ENCODE measurements around the gene KLF11.

The KLF11 gene

DNA sequence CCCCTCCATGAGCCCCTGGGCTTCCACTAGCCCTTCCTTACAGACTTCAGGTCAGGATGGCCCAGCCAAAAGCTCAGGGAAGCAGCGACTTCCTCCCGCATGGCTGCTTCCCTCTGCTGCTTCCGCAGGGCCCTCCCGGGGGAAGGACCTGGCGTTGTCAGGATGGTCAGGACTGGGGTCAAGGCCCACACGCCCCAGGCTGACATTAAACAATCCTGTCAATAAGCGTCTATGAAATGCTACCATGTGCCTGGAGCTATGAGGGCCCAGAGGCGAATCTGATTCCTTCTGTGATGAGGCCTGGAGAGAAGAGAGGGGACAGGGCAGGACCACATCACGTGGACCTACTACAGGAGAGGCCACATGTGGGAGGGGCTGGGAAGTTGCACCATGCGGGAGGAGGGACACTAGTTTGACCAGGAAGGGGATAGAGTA lies 19.6 kb downstream of the KLF11 start:
- TF ChIP-seq CTCF (conservative IDR thresholded peaks at IDR 0.05; ENCODE audit: low read depth) = no peak
- no peak for DNase-seq (ENCODE audit: low spot score)
- ChIA-PET POLR2A (ENCODE audit: low non-redundant PET) (no interaction called here), CTCF (interaction anchor here (1.7 kb wide), 1 partner anchor 10 kb away, joined by 7 read pairs; no protein-coding TSS in a partner anchor)
- H3K27ac ChIP-seq = no peak overlapping the region

- ChIA-PET POLR2A (ENCODE audit: low non-redundant PET) (no interaction called here), CTCF (interaction anchor here (1.7 kb wide), 1 partner anchor 9 kb away, joined by 7 read pairs; no protein-coding TSS in a partner anchor)
- no peak for DNase-seq (ENCODE audit: low spot score)
- H3K27ac ChIP-seq = no peak overlapping the region
- no peak for TF ChIP-seq CTCF (conservative IDR thresholded peaks at IDR 0.05; ENCODE audit: low read depth)
Measured at GRCh38 chr2:10063566-10063965, 20.2 kb downstream of the KLF11 start.

- CTCF ChIA-PET = interaction anchor here (0.6 to 0.7 kb wide), 4 partner anchors 41 to 295 kb away, joined by 3 to 4 read pairs (median 3); no protein-coding TSS in a partner anchor
- POLR2A ChIA-PET (ENCODE audit: low non-redundant PET) = no interaction called here
- TF ChIP-seq CTCF (conservative IDR thresholded peaks at IDR 0.05; ENCODE audit: low read depth) = no peak
- no peak for DNase-seq (ENCODE audit: low spot score)
- H3K27ac ChIP-seq = no peak overlapping the region
Measured at GRCh38 chr2:10064932-10065772, 21.8 kb downstream of the KLF11 start.

GRCh38 chr2:10065773-10066055 lies 22.4 kb downstream of the KLF11 start:
- H3K27ac ChIP-seq = no peak overlapping the region
- DNase-seq (ENCODE audit: low spot score) = no peak
- POLR2A ChIA-PET (ENCODE audit: low non-redundant PET) = no interaction called here
- CTCF ChIA-PET = interaction anchor here (0.6 to 0.7 kb wide), 3 partner anchors 74 to 296 kb away, joined by 3 to 4 read pairs (median 3); no protein-coding TSS in a partner anchor
- TF ChIP-seq CTCF (conservative IDR thresholded peaks at IDR 0.05; ENCODE audit: low read depth) = no peak

DNA sequence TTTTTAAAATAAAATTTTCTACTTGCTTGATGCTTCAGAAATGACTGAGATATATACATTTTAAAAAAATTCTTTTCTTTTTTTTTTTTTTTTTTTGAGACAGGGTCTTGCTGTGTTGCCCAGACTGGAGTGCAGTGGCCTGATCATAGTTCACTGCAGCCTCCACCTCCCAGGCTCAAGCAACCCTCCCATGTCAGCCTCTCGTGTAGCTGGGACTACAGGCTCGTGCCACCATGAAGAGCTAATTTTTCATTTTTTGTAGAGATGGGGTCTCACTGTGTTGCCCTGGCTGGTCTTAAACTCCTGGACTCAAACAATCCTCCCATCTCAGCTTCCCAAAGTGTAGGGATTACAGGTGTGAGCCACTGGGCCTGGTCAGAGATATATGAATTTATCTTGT lies 24.0 kb downstream of the KLF11 start:
- ChIA-PET POLR2A (ENCODE audit: low non-redundant PET) (no interaction called here), CTCF (interaction anchor here (0.6 kb wide), 1 partner anchor 30 kb away, joined by 4 read pairs; no protein-coding TSS in a partner anchor)
- no peak for TF ChIP-seq CTCF (conservative IDR thresholded peaks at IDR 0.05; ENCODE audit: low read depth)
- H3K27ac ChIP-seq = no peak overlapping the region
- DNase-seq (ENCODE audit: low spot score) = no peak

- POLR2A ChIA-PET (ENCODE audit: low non-redundant PET) = no interaction called here
- CTCF ChIA-PET = interaction anchor here (0.6 kb wide), 2 partner anchors 29 to 142 kb away, joined by 4 read pairs; no protein-coding TSS in a partner anchor
- H3K27ac ChIP-seq = no peak overlapping the region
- TF ChIP-seq CTCF (conservative IDR thresholded peaks at IDR 0.05; ENCODE audit: low read depth) = no peak
- DNase-seq (ENCODE audit: low spot score) = no peak
Measured at GRCh38 chr2:10067881-10068280, 24.5 kb downstream of the KLF11 start.

Data from RWPE1 (cell line).